Mesenchymal stem cell (in vitro differentiated cells and primary cell): Measurements from ENCODE around the gene OR8D4.

Experiments
- DNase-seq: peaks from one replicate; pipeline ENCODE4 v3.0.0-alpha.2; 2013
- H2AFZ ChIP-seq: one replicate; pipeline ENCODE4 v1.6.1; 2013; ENCODE audit warnings: low read depth, mild to moderate bottlenecking, control low read depth, inconsistent platforms, low read length, moderate library complexity
- H2AK5ac ChIP-seq: 2 replicates; pipeline ENCODE4 v1.6.1; 2013; ENCODE audit warnings: low read length, moderate library complexity, mild to moderate bottlenecking, inconsistent platforms; ENCODE audit not compliant: severe bottlenecking
- H2BK120ac ChIP-seq: one replicate; pipeline ENCODE4 v1.6.1; 2013; ENCODE audit warnings: low read depth, mild to moderate bottlenecking, inconsistent platforms, low read length, moderate library complexity
- H2BK12ac ChIP-seq, 2 experiments: one replicate each; pipeline ENCODE4 v1.6.1; 2013; ENCODE audit warnings: inconsistent platforms in 2 of 2, low read length in 2 of 2, mild to moderate bottlenecking in 2 of 2, moderate library complexity in 2 of 2, control low read depth in 1 of 2
- H2BK15ac ChIP-seq: one replicate; pipeline ENCODE4 v1.6.1; 2013; ENCODE audit warnings: mild to moderate bottlenecking, low read depth, inconsistent platforms; ENCODE audit not compliant: poor library complexity, severe bottlenecking
- H2BK5ac ChIP-seq: 2 replicates; pipeline ENCODE4 v1.6.1; 2013; ENCODE audit warnings: low read depth, mild to moderate bottlenecking, low read length, control low read depth, inconsistent platforms; ENCODE audit not compliant: poor library complexity, severe bottlenecking
- H3K14ac ChIP-seq, 2 experiments: one replicate each; pipeline ENCODE4 v1.6.1; 2013; ENCODE audit warnings: inconsistent platforms in 2 of 2, low read length in 2 of 2, control low read depth in 1 of 2, mild to moderate bottlenecking in 1 of 2, moderate library complexity in 1 of 2
- H3K18ac ChIP-seq, 2 experiments: one replicate each; pipeline ENCODE4 v1.6.1; 2013; ENCODE audit warnings: inconsistent platforms in 2 of 2, low read length in 2 of 2, control low read depth in 1 of 2, low read depth in 1 of 2, mild to moderate bottlenecking in 1 of 2
- H3K23ac ChIP-seq, 2 experiments: one replicate each; pipeline ENCODE4 v1.6.1; 2013; ENCODE audit warnings: inconsistent platforms in 2 of 2, low read length in 2 of 2, mild to moderate bottlenecking in 2 of 2, moderate library complexity in 2 of 2, control low read depth in 1 of 2
- H3K27ac ChIP-seq: 2 replicates; pipeline ENCODE4 v1.5.1; 2013; ENCODE audit warnings: mild to moderate bottlenecking, moderate library complexity, low read length, control low read depth, inconsistent platforms; ENCODE audit not compliant: poor library complexity, severe bottlenecking
- H3K27me3 ChIP-seq, 2 experiments: 2 replicates each; pipeline versions ENCODE4 v1.6.1 to v1.7.0; 2013; ENCODE audit warnings: low read length in 2 of 2, mild to moderate bottlenecking in 2 of 2, moderate library complexity in 2 of 2, control low read depth in 1 of 2, inconsistent platforms in 1 of 2; ENCODE audit not compliant: control insufficient read depth in 1 of 2, insufficient read depth in 1 of 2
- H3K36me3 ChIP-seq, 2 experiments: 2 replicates each; pipeline versions ENCODE4 v1.6.1 to v1.7.0; 2013; ENCODE audit warnings: low read length in 2 of 2, control low read depth in 1 of 2, inconsistent platforms in 1 of 2, low read depth in 1 of 2, mild to moderate bottlenecking in 1 of 2; ENCODE audit not compliant: insufficient read depth in 2 of 2, control insufficient read depth in 1 of 2
- H3K4ac ChIP-seq, 2 experiments: one replicate each; pipeline ENCODE4 v1.6.1; 2013; ENCODE audit warnings: inconsistent platforms in 2 of 2, low read length in 2 of 2, mild to moderate bottlenecking in 2 of 2, moderate library complexity in 2 of 2, control low read depth in 1 of 2, low read depth in 1 of 2
- H3K4me1 ChIP-seq: 2 replicates; pipeline ENCODE4 v1.6.1; 2013; ENCODE audit warnings: low read depth, low read length, control low read depth; ENCODE audit not compliant: control insufficient read depth, insufficient read depth
- H3K4me2 ChIP-seq: 2 replicates; pipeline ENCODE4 v1.6.1; 2013; ENCODE audit warnings: low read length, mild to moderate bottlenecking, inconsistent platforms; ENCODE audit not compliant: poor library complexity, severe bottlenecking
- H3K4me3 ChIP-seq, 2 experiments: 2 replicates each; pipeline versions ENCODE4 v1.5.1 to v1.7.0; 2013; ENCODE audit warnings: low read length in 2 of 2, mild to moderate bottlenecking in 2 of 2, control low read depth in 1 of 2, low read depth in 1 of 2; ENCODE audit not compliant: insufficient read depth in 1 of 2
- H3K79me1 ChIP-seq: replicated peaks from 2 replicates; pipeline ENCODE4 v1.6.1; 2013; ENCODE audit warnings: mild to moderate bottlenecking, control low read depth, low read length, inconsistent platforms; ENCODE audit not compliant: poor library complexity, severe bottlenecking
- H3K9ac ChIP-seq: 2 replicates; pipeline ENCODE4 v1.7.0; 2013; ENCODE audit warnings: mild to moderate bottlenecking, low read length, moderate library complexity
- H3K9me3 ChIP-seq: 2 replicates; pipeline ENCODE4 v1.7.0; 2013; ENCODE audit warnings: mild to moderate bottlenecking, low read length; ENCODE audit not compliant: control insufficient read depth
- H4K8ac ChIP-seq: one replicate; pipeline ENCODE4 v1.6.1; 2013; ENCODE audit warnings: inconsistent platforms, mild to moderate bottlenecking, low read length, moderate library complexity
- H4K91ac ChIP-seq: one replicate; pipeline ENCODE4 v1.6.1; 2013; ENCODE audit warnings: mild to moderate bottlenecking, low read length, inconsistent platforms
- WGBS: methylation state at CpG from one replicate; pipeline ENCODE4 v1.1.7; 2013; ENCODE audit warnings: mixed read lengths; 5-methylcytosine and 5-hydroxymethylcytosine counted together

OR8D4 gene

DNA sequence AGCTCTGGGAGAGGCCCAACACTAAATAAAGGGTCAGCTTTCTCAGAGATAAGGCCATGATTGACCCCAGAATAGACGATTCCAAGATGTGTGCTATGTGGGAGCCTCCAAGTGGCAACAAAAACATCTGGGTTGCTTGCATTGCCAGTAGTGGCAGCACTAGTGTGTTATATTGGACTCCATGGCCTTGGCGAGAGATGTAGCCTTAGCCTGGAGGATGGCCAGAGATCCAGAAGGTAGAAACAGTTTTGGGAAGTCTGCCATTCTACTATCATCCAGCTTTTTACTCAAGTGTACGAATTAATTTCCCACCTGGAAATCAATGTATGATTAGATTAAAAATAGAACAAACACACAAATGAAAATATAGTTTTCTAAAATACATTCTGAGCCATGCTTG is 3.0 kb downstream of the OR8D4 start:
- H3K9me3 ChIP-seq, result no peaks in the 10 kb centered on the region

DNA sequence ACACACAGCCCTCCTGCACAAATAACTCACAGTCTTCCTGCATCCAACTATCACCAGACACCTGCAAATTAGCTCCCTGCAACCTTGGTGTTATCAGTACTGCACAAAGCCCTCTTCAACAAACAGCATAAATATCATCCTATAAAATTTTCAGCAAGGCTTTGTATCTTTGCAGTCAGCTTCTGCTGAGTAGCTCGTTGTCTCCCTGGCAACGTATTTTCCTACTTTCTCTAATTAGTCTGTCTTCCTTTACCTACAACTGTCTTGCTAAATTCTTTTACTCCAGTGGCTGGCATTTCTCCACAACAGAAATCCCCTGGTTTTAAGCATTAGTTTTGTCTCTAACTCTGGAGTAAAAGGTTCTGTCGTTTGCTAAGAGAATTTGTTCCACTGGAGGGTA is 3.9 kb downstream of the OR8D4 start:
- H2AK5ac ChIP-seq, result no peak overlapping the region
- H3K23ac ChIP-seq, result no peak overlapping the region
- H3K27ac ChIP-seq, result no peak overlapping the region
- no peak overlapping the region for H3K18ac ChIP-seq
- no peak for DNase-seq
- H3K4ac ChIP-seq, result no peak overlapping the region
- H3K9me3 ChIP-seq, result no peaks in the 10 kb centered on the region
- H3K36me3 ChIP-seq, result no peaks in the 10 kb centered on the region
- no peaks in the 10 kb centered on the region for H3K79me1 ChIP-seq
- H2BK120ac ChIP-seq, result no peak overlapping the region
- H3K4me2 ChIP-seq, result no peak overlapping the region
- H2BK12ac ChIP-seq, result no peak overlapping the region
- H2BK5ac ChIP-seq, result no peak overlapping the region
- WGBS, result 54% methylated on average over 3 of the region's 3 CpGs
- no peak overlapping the region for H4K8ac ChIP-seq
- H3K4me3 ChIP-seq, result no peak overlapping the region
- no peak overlapping the region for H4K91ac ChIP-seq
- H3K9ac ChIP-seq, result no peak overlapping the region
- no peaks in the 10 kb centered on the region for H3K4me1 ChIP-seq
- H3K14ac ChIP-seq, result no peak overlapping the region
- H2BK15ac ChIP-seq, result no peak overlapping the region
- no peaks in the 10 kb centered on the region for H3K27me3 ChIP-seq
- H2AFZ ChIP-seq, result no peak overlapping the region

More for the DNA sequence above, 3.0 kb downstream of the OR8D4 start:
- no peak overlapping the region for H2BK120ac ChIP-seq
- no peak overlapping the region for H3K18ac ChIP-seq
- no peak overlapping the region for H2BK5ac ChIP-seq
- H2BK15ac ChIP-seq, result no peak overlapping the region
- no peak overlapping the region for H3K4me2 ChIP-seq
- H3K14ac ChIP-seq, result no peak overlapping the region
- DNase-seq, result no peak
- H4K91ac ChIP-seq, result no peak overlapping the region
- H3K79me1 ChIP-seq, result no peaks in the 10 kb centered on the region
- H3K23ac ChIP-seq, result no peak overlapping the region
- H3K27ac ChIP-seq, result no peak overlapping the region
- no peak overlapping the region for H3K9ac ChIP-seq
- H2AK5ac ChIP-seq, result no peak overlapping the region
- no peak overlapping the region for H2AFZ ChIP-seq
- H3K27me3 ChIP-seq, result no peaks in the 10 kb centered on the region
- no peaks in the 10 kb centered on the region for H3K4me1 ChIP-seq
- H3K4ac ChIP-seq, result no peak overlapping the region
- H3K4me3 ChIP-seq, result no peak overlapping the region
- 65% methylated on average over 2 of the region's 3 CpGs for WGBS
- no peak overlapping the region for H4K8ac ChIP-seq
- no peak overlapping the region for H2BK12ac ChIP-seq
- H3K36me3 ChIP-seq, result no peaks in the 10 kb centered on the region

DNA sequence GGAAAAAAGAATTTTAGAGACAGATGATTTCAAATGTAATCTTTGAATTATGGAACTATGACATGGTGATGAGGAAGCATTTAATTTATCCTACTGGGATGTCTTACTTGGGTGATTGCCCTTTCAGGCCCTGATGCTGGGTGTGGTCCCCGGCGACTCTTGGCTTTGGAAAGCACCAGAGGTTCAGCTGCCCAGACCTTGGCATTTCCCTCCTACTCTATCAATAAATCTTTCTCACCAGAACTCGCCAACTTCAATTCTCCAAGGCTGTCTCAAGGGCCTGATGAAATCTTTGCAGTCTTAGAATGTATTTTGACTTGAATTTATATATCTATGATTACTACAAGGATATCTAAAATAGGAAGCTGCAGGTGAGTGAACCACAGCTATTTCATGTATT is 19.0 kb downstream of the OR8D4 start:
- Histone ChIP-seq H3K9me3 (no peaks in the 10 kb centered on the region), H2BK12ac (no peak overlapping the region), H3K79me1 (no peaks in the 10 kb centered on the region), H2BK120ac (no peak overlapping the region), H3K4ac (no peak overlapping the region), H3K27ac (no peak overlapping the region), H3K4me2 (no peak overlapping the region), H3K14ac (no peak overlapping the region), H3K4me3 (no peak overlapping the region), H3K18ac (no peak overlapping the region), H2AFZ (no peak overlapping the region), H3K27me3 (no peaks in the 10 kb centered on the region), H2BK15ac (no peak overlapping the region), H2AK5ac (no peak overlapping the region), H4K8ac (no peak overlapping the region), H2BK5ac (no peak overlapping the region), H4K91ac (no peak overlapping the region), H3K23ac (no peak overlapping the region), H3K4me1 (no peaks in the 10 kb centered on the region), H3K36me3 (no peaks in the 10 kb centered on the region), H3K9ac (no peak overlapping the region)
- DNase-seq, result no peak
- 100% methylated on average over 2 of the region's 3 CpGs for WGBS

DNA sequence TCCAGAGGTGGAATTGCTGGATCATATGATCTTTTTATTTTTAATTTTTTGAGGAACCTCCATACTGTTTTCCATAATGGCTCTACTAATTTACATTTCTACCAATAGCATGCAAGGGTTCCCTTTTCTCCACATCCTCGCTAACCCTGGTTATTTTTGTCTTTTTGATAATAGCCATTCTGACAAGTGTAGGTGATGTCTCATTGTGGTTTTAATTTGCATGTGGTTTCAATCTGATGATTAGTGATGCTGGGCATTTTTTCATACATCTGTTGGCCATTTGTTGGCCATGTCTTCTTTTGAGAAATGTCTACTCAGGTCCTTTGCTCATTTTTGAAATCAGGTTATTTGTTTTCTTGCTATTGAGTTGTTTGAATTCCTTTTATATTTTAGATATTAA is 22.1 kb downstream of the OR8D4 start:
- WGBS, result no CpG with 5 or more reads among the region's 1 CpG
- Histone ChIP-seq H3K9ac (no peak overlapping the region), H3K23ac (no peak overlapping the region), H3K4me2 (no peak overlapping the region), H2BK5ac (no peak overlapping the region), H3K4me3 (no peak overlapping the region), H3K36me3 (no peaks in the 10 kb centered on the region), H3K14ac (no peak overlapping the region), H3K4me1 (no peaks in the 10 kb centered on the region), H4K91ac (no peak overlapping the region), H3K18ac (no peak overlapping the region), H3K27me3 (no peaks in the 10 kb centered on the region), H2BK15ac (no peak overlapping the region), H3K4ac (no peak overlapping the region), H2BK120ac (no peak overlapping the region), H4K8ac (no peak overlapping the region), H3K79me1 (no peaks in the 10 kb centered on the region), H3K27ac (no peak overlapping the region), H2BK12ac (no peak overlapping the region), H3K9me3 (peaks cover 2% of the 10 kb centered on the region), H2AK5ac (no peak overlapping the region), H2AFZ (no peak overlapping the region)
- no peak for DNase-seq
